Epithelial cell of esophagus (primary cell): Measurements from ENCODE around the gene EBF4.

Source experiments
- DNase-seq: peaks from one replicate; pipeline ENCODE4 v3.0.0; 2010; ENCODE audit warnings: low read depth
- H3K4me3 ChIP-seq: 2 replicates; pipeline ENCODE4 v1.5.1; 2011; ENCODE audit warnings: mild to moderate bottlenecking, low read length, control low read depth
- TF ChIP-seq, protein P1 (sequence below): IDR thresholded peaks from 2 replicates; pipeline ENCODE4 v1.5.1; 2011; ENCODE audit warnings: low read depth, mild to moderate bottlenecking, low read length, control low read depth, inconsistent platforms; ENCODE audit not compliant: insufficient read depth; ENCODE audit errors: missing control alignments

EBF4 gene

DNA sequence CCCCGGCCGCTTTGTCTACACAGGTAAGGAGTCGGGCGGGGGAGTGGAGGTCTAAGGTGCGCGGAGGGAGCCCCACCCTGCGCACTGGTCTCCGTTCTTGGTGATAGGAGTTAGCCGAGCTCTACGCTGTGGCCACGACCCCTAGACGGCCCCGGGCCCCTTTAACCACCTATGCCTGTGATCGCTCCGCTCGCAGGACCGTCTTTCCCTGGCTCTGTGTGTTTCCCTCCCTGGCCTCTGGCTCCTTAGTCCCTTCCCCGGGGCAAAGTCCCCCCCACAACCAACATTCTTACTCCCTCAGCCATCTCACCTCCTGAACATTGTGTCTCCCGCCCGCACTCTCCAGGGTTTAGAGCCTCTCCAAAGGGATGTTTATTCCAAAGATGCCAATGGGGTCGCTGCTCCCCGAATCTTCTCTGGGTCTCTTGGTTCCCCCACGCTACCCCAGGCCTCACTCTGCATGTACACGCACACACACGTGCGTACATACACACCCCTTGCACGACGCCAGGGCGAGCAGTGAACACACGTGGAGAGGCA, 57.4 kb downstream of the EBF4 start:
- TF ChIP-seq, protein P1, sequence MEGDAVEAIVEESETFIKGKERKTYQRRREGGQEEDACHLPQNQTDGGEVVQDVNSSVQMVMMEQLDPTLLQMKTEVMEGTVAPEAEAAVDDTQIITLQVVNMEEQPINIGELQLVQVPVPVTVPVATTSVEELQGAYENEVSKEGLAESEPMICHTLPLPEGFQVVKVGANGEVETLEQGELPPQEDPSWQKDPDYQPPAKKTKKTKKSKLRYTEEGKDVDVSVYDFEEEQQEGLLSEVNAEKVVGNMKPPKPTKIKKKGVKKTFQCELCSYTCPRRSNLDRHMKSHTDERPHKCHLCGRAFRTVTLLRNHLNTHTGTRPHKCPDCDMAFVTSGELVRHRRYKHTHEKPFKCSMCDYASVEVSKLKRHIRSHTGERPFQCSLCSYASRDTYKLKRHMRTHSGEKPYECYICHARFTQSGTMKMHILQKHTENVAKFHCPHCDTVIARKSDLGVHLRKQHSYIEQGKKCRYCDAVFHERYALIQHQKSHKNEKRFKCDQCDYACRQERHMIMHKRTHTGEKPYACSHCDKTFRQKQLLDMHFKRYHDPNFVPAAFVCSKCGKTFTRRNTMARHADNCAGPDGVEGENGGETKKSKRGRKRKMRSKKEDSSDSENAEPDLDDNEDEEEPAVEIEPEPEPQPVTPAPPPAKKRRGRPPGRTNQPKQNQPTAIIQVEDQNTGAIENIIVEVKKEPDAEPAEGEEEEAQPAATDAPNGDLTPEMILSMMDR = no peak
- no peak overlapping the region for H3K4me3 ChIP-seq
- no peak for DNase-seq

DNA sequence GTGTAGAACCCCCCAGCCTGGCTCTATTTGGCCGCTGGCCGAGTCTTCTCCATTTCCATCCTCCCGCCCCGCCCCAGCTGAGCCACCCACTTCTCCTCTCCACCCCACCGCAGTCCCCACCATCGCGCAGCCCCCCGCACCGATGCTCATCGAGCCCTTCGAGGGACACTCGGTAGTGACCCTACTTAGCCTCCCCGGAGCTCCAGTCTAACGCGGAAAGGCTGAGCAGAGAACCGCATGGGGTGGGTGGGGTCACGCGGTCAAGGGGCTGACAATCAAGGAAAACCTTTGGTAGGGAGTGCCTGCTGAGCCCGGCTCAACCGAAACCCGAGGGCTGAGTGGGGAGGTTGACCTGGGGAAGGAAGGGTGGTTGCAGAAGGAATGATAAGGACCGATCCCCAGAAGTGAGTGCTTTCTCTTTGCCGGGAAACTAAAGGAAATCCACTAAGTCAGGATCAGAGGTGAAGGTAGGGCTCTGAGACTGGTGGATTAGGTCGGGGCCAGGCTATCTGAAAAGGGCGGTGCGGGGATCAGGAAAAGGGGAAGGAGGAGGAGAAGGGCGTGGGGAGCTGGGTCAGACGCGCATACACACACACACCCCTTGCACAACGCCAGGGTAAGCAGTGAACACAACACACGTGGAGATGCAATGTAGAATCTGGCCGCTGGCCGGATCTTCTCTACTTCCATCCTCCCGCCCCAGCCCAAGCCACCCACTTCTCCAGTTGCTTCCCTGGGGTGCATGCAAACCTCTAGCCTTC, 58.1 kb downstream of the EBF4 start:
- no peak overlapping the region for H3K4me3 ChIP-seq
- peak; percentile 46 for DNase-seq
- TF ChIP-seq, protein P1 = no peak

DNA sequence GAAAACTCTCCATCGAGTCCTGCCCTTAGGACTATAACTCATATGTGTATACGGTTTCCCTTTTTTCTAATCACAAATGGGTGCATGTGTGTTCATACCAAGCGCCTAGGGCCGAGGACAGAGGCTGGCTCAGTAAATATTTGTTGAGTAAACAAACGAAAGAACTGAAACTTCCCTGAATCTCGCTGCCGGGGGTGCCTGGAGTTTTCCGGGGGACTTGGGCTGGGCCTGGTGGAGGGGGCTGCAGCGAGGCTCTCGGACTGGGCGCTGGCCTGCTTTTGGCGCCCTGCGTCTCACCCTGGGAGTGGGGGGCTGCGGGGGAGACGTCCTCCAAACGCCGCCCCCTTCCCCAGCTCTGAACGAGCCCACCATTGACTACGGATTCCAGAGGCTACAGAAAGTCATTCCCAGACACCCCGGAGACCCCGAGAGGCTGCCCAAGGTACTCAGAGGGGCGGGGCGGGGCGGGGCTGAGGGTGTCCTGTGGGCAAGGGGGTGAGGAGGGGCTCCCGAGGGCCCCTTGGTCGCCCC, 58.8 kb downstream of the EBF4 start:
- TF ChIP-seq, protein P1 = no peak
- no peak for DNase-seq
- no peak overlapping the region for H3K4me3 ChIP-seq

DNA sequence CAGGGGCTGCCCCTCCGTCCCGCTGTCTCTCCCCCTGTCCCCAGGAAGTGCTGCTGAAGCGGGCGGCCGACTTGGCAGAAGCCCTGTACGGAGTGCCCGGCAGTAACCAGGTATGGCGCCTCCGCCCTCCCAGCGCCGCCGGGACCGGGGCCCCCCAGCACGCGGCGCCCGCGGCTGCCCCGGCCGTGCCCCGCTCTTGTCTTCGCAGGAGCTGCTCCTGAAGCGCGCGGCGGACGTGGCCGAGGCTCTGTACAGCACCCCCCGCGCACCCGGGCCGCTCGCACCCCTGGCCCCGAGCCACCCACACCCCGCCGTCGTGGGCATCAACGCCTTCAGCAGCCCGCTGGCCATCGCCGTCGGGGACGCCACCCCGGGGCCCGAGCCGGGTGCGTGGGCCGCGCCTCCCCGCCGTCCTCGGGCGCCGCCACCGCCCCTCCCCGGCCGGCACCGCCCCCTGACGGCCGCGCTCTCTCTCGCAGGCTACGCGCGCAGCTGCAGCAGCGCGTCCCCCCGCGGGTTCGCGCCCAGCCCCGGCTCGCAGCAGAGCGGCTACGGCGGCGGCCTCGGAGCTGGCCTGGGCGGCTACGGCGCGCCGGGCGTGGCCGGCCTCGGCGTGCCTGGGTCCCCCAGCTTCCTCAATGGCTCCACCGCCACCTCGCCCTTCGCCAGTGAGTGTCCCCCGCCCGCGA, 59.4 kb downstream of the EBF4 start:
- TF ChIP-seq, protein P1 = no peak
- DNase-seq = no peak
- H3K4me3 ChIP-seq = no peak overlapping the region

DNA sequence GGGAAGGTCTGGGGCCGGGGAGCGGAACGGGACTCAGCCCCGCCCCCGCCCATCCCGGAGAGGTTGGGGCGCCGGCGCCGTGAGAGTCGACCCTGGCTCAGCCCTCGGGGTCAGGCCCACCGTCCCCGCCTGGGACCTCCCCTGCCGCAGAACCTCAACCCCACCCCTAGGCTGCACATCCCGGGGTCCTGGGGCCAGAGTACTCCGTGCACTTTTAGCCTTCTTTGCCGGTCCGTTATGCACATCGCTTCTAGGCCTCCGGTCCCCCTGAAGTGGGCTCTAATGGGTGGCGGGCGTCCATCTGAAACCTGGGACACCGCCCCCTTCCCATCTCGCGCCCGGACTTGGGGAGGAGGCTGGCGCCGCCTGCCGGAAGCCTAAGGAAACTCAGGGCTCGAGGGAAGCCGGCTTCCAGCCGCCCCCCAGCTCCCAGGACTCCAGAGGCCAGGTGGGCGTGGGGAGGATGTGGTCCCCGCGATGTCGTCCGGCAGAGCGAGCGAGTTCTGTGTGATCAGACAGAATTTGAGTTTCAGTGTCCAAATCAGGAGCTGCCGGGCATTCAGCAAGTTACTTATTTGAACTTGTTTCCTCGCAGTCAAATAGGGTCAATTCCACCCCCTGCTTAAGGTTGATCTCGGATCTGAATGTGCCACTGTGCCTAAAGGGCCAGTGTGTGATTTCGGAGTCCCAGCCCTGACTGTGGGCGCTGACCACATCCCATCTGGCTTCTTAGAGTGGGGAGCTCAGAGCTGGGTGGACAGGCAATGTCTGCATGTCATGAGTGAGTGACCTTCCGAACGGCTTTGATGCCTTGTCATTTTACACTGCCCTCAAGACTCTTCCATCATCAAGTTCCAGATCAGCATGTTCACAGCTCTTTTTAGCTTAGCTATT, 60.2 kb downstream of the EBF4 start:
- peak overlapping the region; percentile 14 for H3K4me3 ChIP-seq
- TF ChIP-seq, protein P1 = peak; percentile 60
- DNase-seq = peak; percentile 43

DNA sequence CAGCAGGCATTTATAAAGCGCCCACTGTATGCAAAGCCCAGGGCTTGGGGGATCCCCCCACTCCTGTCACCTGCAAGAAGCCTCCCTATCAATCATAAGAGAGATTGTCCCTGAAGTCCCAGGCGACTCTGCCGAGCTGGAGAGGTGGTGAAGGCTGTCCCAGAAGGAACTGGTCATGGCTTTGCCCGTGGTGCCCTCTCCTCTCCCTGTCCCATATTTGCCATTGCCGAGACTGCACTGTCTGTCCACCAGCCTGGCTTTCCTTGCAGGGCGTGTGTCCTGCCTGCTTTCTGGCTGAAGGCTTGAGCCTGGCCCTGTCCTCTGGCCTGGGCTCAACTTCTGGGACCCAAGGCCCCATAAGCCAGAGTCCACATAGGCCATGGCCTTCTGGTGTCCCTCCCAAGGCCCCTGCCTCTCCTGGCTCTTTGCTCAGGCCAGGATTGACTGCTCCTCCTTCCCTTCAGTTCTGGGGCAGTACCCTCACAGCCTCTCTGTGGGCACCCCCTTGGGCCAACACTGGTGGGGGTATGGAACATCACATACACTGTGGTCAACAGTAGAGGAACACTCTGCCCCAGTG, 61.0 kb downstream of the EBF4 start:
- TF ChIP-seq, protein P1 = no peak
- no peak for DNase-seq
- no peak overlapping the region for H3K4me3 ChIP-seq
